HepG2 (cell line): Measurements from ENCODE around the gene RIOK2. TPM values are rescaled to one million over a fixed set of nuclear protein-coding genes. Genes with fewer than 3 reads are reported as not detected.

ENCODE experiments used
- ATAC-seq: fragments of 200-7000 bp; cut with Tn5 transposase; 3 replicates; pipeline ENCODE4 v1.9.1; 2020; ENCODE audit warnings: mild to moderate bottlenecking, moderate library complexity
- BruUV-seq: library from RNA; stranded (reverse); fragments of 400-500 nt; replicated peaks from 2 replicates; lab custom pipeline; 2021; lab: Mats Ljungman, UMichigan
- CTCF ChIA-PET: fragments of 300-600 bp; formaldehyde crosslinking; extraction: SDS; loops from one replicate; lab custom pipeline; 2021; ENCODE audit warnings: low total read pairs, inconsistent platforms, low intra/inter-chr PET ratio; lab: Yijun Ruan, JAX
- POLR2A ChIA-PET: fragments of 350-600 bp; sonication (Branson Sonifier 250); formaldehyde crosslinking; loops from one replicate; lab custom pipeline; 2020; ENCODE audit warnings: antibody characterized with exemption, inconsistent platforms; lab: Yijun Ruan, JAX
- DNase-seq: peaks from one replicate; pipeline ENCODE4 v3.0.0-alpha.2; 2015; ENCODE audit warnings: low spot score
- FAIRE-seq: peaks from 3 replicates; lab custom pipeline; 2011; peaks lifted over from hg19 to GRCh38; lab: Jason Lieb, UNC
- H2AFZ ChIP-seq: one replicate; pipeline ENCODE4 v1.6.1; 2011; ENCODE audit warnings: low read length, inconsistent platforms
- H3K27ac ChIP-seq: fragments of 300-600 bp; 3 replicates; pipeline ENCODE4 v1.8.0; 2011; ENCODE audit warnings: mixed run types, mild to moderate bottlenecking, mixed read lengths, low read length, inconsistent platforms; ENCODE audit not compliant: insufficient read depth; ENCODE audit errors: extremely low read length
- H3K27me3 ChIP-seq, 2 experiments: fragments of 200-600 bp in 1 of 2; 2 replicates in 1 of 2; 3 replicates in 1 of 2; pipeline versions ENCODE4 v1.6.0 to v1.8.0; 2011; ENCODE audit warnings: low read length in 2 of 2, mild to moderate bottlenecking in 2 of 2, moderate library complexity in 2 of 2, inconsistent platforms in 1 of 2; ENCODE audit not compliant: insufficient read depth in 2 of 2, control insufficient read depth in 1 of 2
- H3K36me3 ChIP-seq, 2 experiments: fragments of 200-600 bp in 1 of 2; replicated peaks in 1 of 2; 2 replicates in 1 of 2; 3 replicates in 1 of 2; pipeline versions ENCODE4 v1.5.1 to v1.8.0; 2011; ENCODE audit warnings: low read length in 2 of 2, inconsistent platforms in 1 of 2; ENCODE audit not compliant: insufficient read depth in 2 of 2, control insufficient read depth in 1 of 2
- H3K4me1 ChIP-seq: 2 replicates; pipeline ENCODE4 v1.5.1; 2012; ENCODE audit warnings: low read length, inconsistent platforms; ENCODE audit not compliant: insufficient read depth
- H3K4me2 ChIP-seq: 2 replicates; pipeline ENCODE4 v1.6.0; 2011; ENCODE audit warnings: low read depth, low read length, inconsistent platforms
- H3K4me3 ChIP-seq, 3 experiments: fragments of 200-600 bp in 1 of 3; sonication (generic), shearing (Covaris generic) in 1 of 3; replicated peaks in 1 of 3; 2 replicates each; pipeline ENCODE4 v1.5.1; 2011 to 2016; ENCODE audit warnings: low read length in 3 of 3, inconsistent platforms in 2 of 3, low read depth in 2 of 3, mild to moderate bottlenecking in 2 of 3, control low read depth in 1 of 3, mixed read lengths in 1 of 3; ENCODE audit not compliant: insufficient read depth in 1 of 3
- H3K79me2 ChIP-seq: one replicate; pipeline ENCODE4 v1.6.1; 2011; ENCODE audit warnings: low read length, inconsistent platforms; ENCODE audit not compliant: insufficient read depth
- H3K9ac ChIP-seq: 2 replicates; pipeline ENCODE4 v1.6.0; 2011; ENCODE audit warnings: mild to moderate bottlenecking, low read depth, low read length, inconsistent platforms; ENCODE audit not compliant: insufficient read depth
- H3K9me3 ChIP-seq: 2 replicates; pipeline ENCODE4 v1.5.1; 2012; ENCODE audit warnings: mild to moderate bottlenecking, low read length
- H4K20me1 ChIP-seq: 2 replicates; pipeline ENCODE4 v1.6.0; 2011; ENCODE audit warnings: inconsistent platforms, mild to moderate bottlenecking, low read length, moderate library complexity; ENCODE audit not compliant: insufficient read depth
- DMTF1 ChIP-seq: sonication (generic); formaldehyde crosslinking; IDR thresholded peaks from 2 replicates; pipeline ENCODE4 v1.4.0; 2020; ENCODE audit warnings: mild to moderate bottlenecking, missing genetic modification reagents
- E2F1 ChIP-seq: sonication (generic); formaldehyde crosslinking; IDR thresholded peaks from 2 replicates; pipeline ENCODE4 v1.5.0; 2020; ENCODE audit warnings: missing genetic modification reagents
- ERF ChIP-seq: IDR thresholded peaks from 2 replicates; pipeline ENCODE4 v1.6.1; 2018; ENCODE audit warnings: missing biosample characterization, missing genetic modification reagents
- HMG20B ChIP-seq: conservative IDR thresholded peaks from 2 replicates; pipeline ENCODE4 v1.6.1; 2016; ENCODE audit warnings: missing genetic modification reagents, missing compliant biosample characterization
- ISX ChIP-seq: sonication (generic); formaldehyde crosslinking; conservative IDR thresholded peaks from 2 replicates; pipeline ENCODE4 v1.5.0; 2020; ENCODE audit warnings: missing genetic modification reagents
- KDM6A ChIP-seq: IDR thresholded peaks from 2 replicates; pipeline ENCODE4 v1.6.1; 2016; ENCODE audit warnings: low read depth
- PBX2 ChIP-seq: IDR thresholded peaks from 2 replicates; pipeline ENCODE4 v1.6.1; 2016; ENCODE audit warnings: control low read depth
- RFX3 ChIP-seq: IDR thresholded peaks from 2 replicates; pipeline ENCODE4 v1.6.1; 2016; ENCODE audit warnings: missing biosample characterization, missing genetic modification reagents
- SALL2 ChIP-seq: sonication (generic); formaldehyde crosslinking; IDR thresholded peaks from 2 replicates; pipeline ENCODE4 v1.8.1; 2023; ENCODE audit warnings: mild to moderate bottlenecking, missing genetic modification reagents, inconsistent platforms
- SIN3B ChIP-seq: fragments of 150-350 bp; IDR thresholded peaks from 2 replicates; pipeline ENCODE4 v1.6.1; 2014; ENCODE audit warnings: low read length
- ZBTB34 ChIP-seq: sonication (generic); formaldehyde crosslinking; IDR thresholded peaks from 2 replicates; pipeline ENCODE4 v1.8.0; 2022; ENCODE audit warnings: mild to moderate bottlenecking, missing genetic modification reagents
- ZNF124 ChIP-seq: sonication (generic); formaldehyde crosslinking; IDR thresholded peaks from 2 replicates; pipeline ENCODE4 v1.4.0; 2020; ENCODE audit warnings: missing genetic modification reagents
- ZNF564 ChIP-seq: sonication (generic); formaldehyde crosslinking; IDR thresholded peaks from 2 replicates; pipeline ENCODE4 v1.8.1; 2023; ENCODE audit warnings: mild to moderate bottlenecking, missing genetic modification reagents
- ZSCAN29 ChIP-seq: sonication (generic); formaldehyde crosslinking; conservative IDR thresholded peaks from 2 replicates; pipeline ENCODE4 v1.4.0; 2020; ENCODE audit warnings: mild to moderate bottlenecking, missing genetic modification reagents
- WGBS: methylation state at CpG from one replicate; pipeline ENCODE4 v1.1.6; 2017; ENCODE audit warnings: low lambda C conversion rate; 5-methylcytosine and 5-hydroxymethylcytosine counted together
- in situ Hi-C: cut with HindIII; loops from 2 replicates; pipeline ENCODE4 v1.10.0; 2017; ENCODE audit warnings: low pct_unique_long_range_greater_than_20kb; ENCODE audit not compliant: extremely low pct_ligation_motif_present
- intact Hi-C: fragments of 100-400 bp; cut with micrococcal nuclease; formaldehyde crosslinking; loops from one replicate; pipeline ENCODE4 v1.10.0; 2022; ENCODE audit not compliant: unreplicated experiment
- polyA plus RNA-seq, 8 experiments: library from polyadenylated mRNA; depleted of rRNA in 3 of 8; stranded (reverse) in 7 of 8; unstranded in 1 of 8; fragments of >200 nt; fragmentation: Illumina TruSeq in 4 of 8; extraction: Trizol in 4 of 8; gene quantifications; 2 replicates each; pipeline versions ENCODE4 v1.2.1 to v1.2.3, GENCODE V29; 2011 to 2016; ENCODE audit warnings: low read depth in 4 of 8, missing spikeins in 1 of 8, mixed read lengths in 1 of 8; ENCODE audit not compliant: insufficient read depth in 1 of 8
- total RNA-seq, 5 experiments: library from RNA; depleted of rRNA; stranded (reverse); fragments of >200 nt; fragmentation: Illumina TruSeq; extraction: Trizol; gene quantifications; 2 replicates each; pipeline ENCODE4 v1.2.3, GENCODE V29; 2016; ENCODE audit warnings: low read depth in 1 of 5

The RIOK2 gene
- total and polyA plus RNA-seq, 2 of the 13 experiments (the other 11 are each of a cell fraction or from before 2014, with no cell fraction given): 8.1 to 46.6 TPM

- Histone ChIP-seq H3K27me3 (no peaks in the 10 kb centered on the region; a peak in 2 of 5 replicates), H4K20me1 (no peaks in the 10 kb centered on the region), H3K4me1 (no peaks in the 10 kb centered on the region), H3K9ac (no peak overlapping the region), H2AFZ (no peak overlapping the region), H3K27ac (no peak overlapping the region), H3K79me2 (no peaks in the 10 kb centered on the region), H3K36me3 (no peaks in the 10 kb centered on the region), H3K4me2 (no peak overlapping the region), H3K4me3 (no peak overlapping the region), H3K9me3 (no peaks in the 10 kb centered on the region)
- ChIA-PET POLR2A (no interaction called here), CTCF (no interaction called here)
- intact Hi-C loops (no loop called here), in situ Hi-C loops (no loop called here)
- no peak for FAIRE-seq
- ATAC-seq: no peak
- WGBS: 41% methylated on average over 2 of the region's 2 CpGs
- TF ChIP-seq RFX3 (no peak), KDM6A (CRISPR knock-in tag) (no peak), ERF (CRISPR knock-in tag) (no peak), DMTF1 (CRISPR knock-in tag) (no peak), ZNF564 (CRISPR knock-in tag) (no peak), SALL2 (CRISPR knock-in tag) (no peak)
- no peak for DNase-seq
- no TSS peak for BruUV-seq
Measured at GRCh38 chr5:97119007-97119390, 64.0 kb downstream of the RIOK2 start.

- Histone ChIP-seq H3K9me3 (no peaks in the 10 kb centered on the region), H3K27ac (no peak overlapping the region), H3K27me3 (no peaks in the 10 kb centered on the region; a peak in 1 of 5 replicates), H3K4me2 (no peak overlapping the region), H3K9ac (no peak overlapping the region), H3K36me3 (no peaks in the 10 kb centered on the region), H3K4me1 (no peaks in the 10 kb centered on the region), H3K4me3 (no peak overlapping the region), H2AFZ (no peak overlapping the region), H4K20me1 (no peaks in the 10 kb centered on the region), H3K79me2 (no peaks in the 10 kb centered on the region)
- ATAC-seq: no peak
- ChIA-PET CTCF (no interaction called here), POLR2A (no interaction called here)
- no peak for DNase-seq
- FAIRE-seq: no peak
- in situ Hi-C loops: no loop called here
- intact Hi-C loops: no loop called here
- 3% methylated on average over 2 of the region's 2 CpGs for WGBS
- no TSS peak for BruUV-seq
- TF ChIP-seq ZSCAN29 (CRISPR knock-in tag) (no peak), ISX (CRISPR knock-in tag) (no peak), ZBTB34 (CRISPR knock-in tag) (no peak), E2F1 (CRISPR knock-in tag) (no peak), HMG20B (CRISPR knock-in tag) (no peak), PBX2 (CRISPR knock-in tag) (no peak), SIN3B (no peak), ZNF124 (CRISPR knock-in tag) (no peak)
Measured at GRCh38 chr5:97118261-97119006, 64.6 kb downstream of the RIOK2 start.
